ENCODE data around the gene CCDC85C. TPM values are rescaled to one million over a fixed set of nuclear protein-coding genes. Genes with fewer than 3 reads are reported as not detected.
A peak's percentile ranks its signal among the peaks of the same experiment; 100 is the strongest.

Gene CCDC85C
- total and polyA plus RNA-seq, 10 of the 15 experiments (the other 5 are each of a cell fraction or from before 2014, with no cell fraction given) = 0.03 to 3.6 (median 1.1) TPM

- no peak for ATAC-seq
- Histone ChIP-seq H4K20me1 (ENCODE audit: control insufficient read depth, insufficient read depth) (no peaks in the 10 kb centered on the region), H3K9me3 (replicated peaks; ENCODE audit: control insufficient read depth, insufficient read depth, low read length) (no peaks in the 10 kb centered on the region), H3K27ac (ENCODE audit: control insufficient read depth, insufficient read depth) (no peak overlapping the region), H3K4me2 (ENCODE audit: control insufficient read depth, insufficient read depth) (no peak overlapping the region; the same call in 1 of the 2 replicates), H3K27me3 (replicated peaks in 1 of 2; ENCODE audit: control insufficient read depth in 2 of 2, insufficient read depth in 2 of 2, low read length in 1 of 2) (no peaks in the 10 kb centered on the region), H3K36me3 (ENCODE audit: control insufficient read depth in 2 of 2, insufficient read depth in 2 of 2, low read length in 1 of 2) (no peaks in the 10 kb centered on the region), H3K79me2 (ENCODE audit: control insufficient read depth, insufficient read depth, low read length) (no peaks in the 10 kb centered on the region), H3K4me3 (no peak overlapping the region), H3K9ac (ENCODE audit: control insufficient read depth, insufficient read depth, low read length) (no peak overlapping the region), H2AFZ (ENCODE audit: control insufficient read depth, low read depth, low read length) (no peak overlapping the region), H3K4me1 (ENCODE audit: control insufficient read depth, insufficient read depth, low read length) (peaks cover 5% of the 10 kb centered on the region; the same call in 1 of the 2 replicates)
- 57% methylated on average over 7 of the region's 7 CpGs for WGBS (ENCODE audit: insufficient coverage, insufficient replicate concordance, low lambda C conversion rate, missing lambda C conversion rate)
- FAIRE-seq = no peak
- CTCF ChIA-PET = interaction anchor here (0.6 to 1.7 kb wide), 4 partner anchors 8 to 443 kb away, joined by 3 to 5 read pairs (median 4); partner anchors contain the start of gene CCDC85C
- TF ChIP-seq, protein P1, sequence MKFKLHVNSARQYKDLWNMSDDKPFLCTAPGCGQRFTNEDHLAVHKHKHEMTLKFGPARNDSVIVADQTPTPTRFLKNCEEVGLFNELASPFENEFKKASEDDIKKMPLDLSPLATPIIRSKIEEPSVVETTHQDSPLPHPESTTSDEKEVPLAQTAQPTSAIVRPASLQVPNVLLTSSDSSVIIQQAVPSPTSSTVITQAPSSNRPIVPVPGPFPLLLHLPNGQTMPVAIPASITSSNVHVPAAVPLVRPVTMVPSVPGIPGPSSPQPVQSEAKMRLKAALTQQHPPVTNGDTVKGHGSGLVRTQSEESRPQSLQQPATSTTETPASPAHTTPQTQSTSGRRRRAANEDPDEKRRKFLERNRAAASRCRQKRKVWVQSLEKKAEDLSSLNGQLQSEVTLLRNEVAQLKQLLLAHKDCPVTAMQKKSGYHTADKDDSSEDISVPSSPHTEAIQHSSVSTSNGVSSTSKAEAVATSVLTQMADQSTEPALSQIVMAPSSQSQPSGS (IDR thresholded peaks at IDR 0.05; ENCODE audit: low read length) = no peak
- intact Hi-C loops (cut with micrococcal nuclease; ENCODE audit: unreplicated experiment) (no loop called here), in situ Hi-C loops (cut with MboI) (no loop called here)
- BruUV-seq (replicated peaks) = no TSS peak
- POLR2A ChIA-PET = interaction anchor here (1.7 kb wide), 1 partner anchor 10 kb away, joined by 10 read pairs; no protein-coding TSS in a partner anchor
- SMC1A ChIA-PET (ENCODE audit: uncharacterized antibody, unreplicated experiment) = interaction anchor here (2.0 kb wide), 1 partner anchor 9 kb away, joined by 6 read pairs; the partner anchor contains the start of gene CCDC85C
- RAD21 ChIA-PET (ENCODE audit: unreplicated experiment) = interaction anchor here (0.6 to 1.0 kb wide), 3 partner anchors 8 to 70 kb away, joined by 3 to 6 read pairs (median 5); partner anchors contain the start of gene CCDC85C
- no peak for DNase-seq (ENCODE audit: low read depth, low spot score)
These were observed 8.5 kb downstream of the CCDC85C start for GRCh38 chr14:99595524-99595923.

DNA sequence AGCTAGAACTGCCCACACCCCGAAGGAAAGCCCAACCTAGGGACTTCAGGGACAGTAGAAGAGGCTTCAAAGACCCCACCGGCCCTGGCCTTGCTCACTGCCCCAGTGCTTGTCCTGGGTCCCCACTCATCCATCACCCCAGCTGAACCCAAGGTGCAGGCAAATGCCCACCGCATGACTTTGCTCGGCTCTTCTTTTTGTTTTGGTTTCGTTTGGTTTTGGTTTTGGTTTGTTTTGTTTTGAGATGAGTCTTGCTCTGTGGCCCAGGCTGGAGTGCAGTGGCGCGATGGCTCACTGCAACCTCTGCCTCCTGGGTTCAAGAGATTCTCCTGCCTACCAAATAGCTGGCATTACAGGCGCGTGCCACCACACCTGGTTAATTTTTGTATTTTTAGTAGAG, 9.0 kb downstream of the CCDC85C start:
- H3K4me2 ChIP-seq (ENCODE audit: control insufficient read depth, insufficient read depth) = peak overlapping the region; percentile 40; the same call in 1 of the 2 replicates
- peaks cover 5% of the 10 kb centered on the region; the same call in 1 of the 2 replicates for H3K4me1 ChIP-seq (ENCODE audit: control insufficient read depth, insufficient read depth, low read length)
- ChIA-PET SMC1A (ENCODE audit: uncharacterized antibody, unreplicated experiment) (interaction anchor here (0.9 to 2.0 kb wide), 2 partner anchors 10 to 49 kb away, joined by 3 to 6 read pairs; partner anchors contain the start of gene CCDC85C), RAD21 (ENCODE audit: unreplicated experiment) (interaction anchor here (0.6 to 1.1 kb wide), 4 partner anchors 9 to 114 kb away, joined by 3 to 6 read pairs (median 4); partner anchors contain the start of genes CCDC85C, CCNK and SETD3), POLR2A (interaction anchor here (1.7 to 1.8 kb wide), 2 partner anchors 8 to 10 kb away, joined by 6 to 10 read pairs; no protein-coding TSS in a partner anchor), CTCF (interaction anchor here (0.8 to 1.7 kb wide), 3 partner anchors 9 to 31 kb away, joined by 3 to 5 read pairs (median 4); partner anchors contain the start of gene CCDC85C)
- FAIRE-seq (peak; percentile 73), DNase-seq (ENCODE audit: low read depth, low spot score) (peak; percentile 49), ATAC-seq (peak; percentile 95)
- BruUV-seq (replicated peaks) = no TSS peak
- 4% methylated on average over 9 of the region's 9 CpGs for WGBS (ENCODE audit: insufficient coverage, insufficient replicate concordance, low lambda C conversion rate, missing lambda C conversion rate)
- H3K27me3 ChIP-seq (replicated peaks in 1 of 2; ENCODE audit: control insufficient read depth in 2 of 2, insufficient read depth in 2 of 2, low read length in 1 of 2) = no peaks in the 10 kb centered on the region
- no peaks in the 10 kb centered on the region for H3K36me3 ChIP-seq (ENCODE audit: control insufficient read depth in 2 of 2, insufficient read depth in 2 of 2, low read length in 1 of 2)
- H3K27ac ChIP-seq (ENCODE audit: control insufficient read depth, insufficient read depth) = peak overlapping the region; percentile 24; the same call in 1 of the 2 replicates
- intact Hi-C loops (cut with micrococcal nuclease; ENCODE audit: unreplicated experiment) (no loop called here), in situ Hi-C loops (cut with MboI) (no loop called here)
- no peaks in the 10 kb centered on the region for H4K20me1 ChIP-seq (ENCODE audit: control insufficient read depth, insufficient read depth)
- no peaks in the 10 kb centered on the region for H3K9me3 ChIP-seq (replicated peaks; ENCODE audit: control insufficient read depth, insufficient read depth, low read length)
- no peak overlapping the region for H3K9ac ChIP-seq (ENCODE audit: control insufficient read depth, insufficient read depth, low read length)
- no peaks in the 10 kb centered on the region for H3K79me2 ChIP-seq (ENCODE audit: control insufficient read depth, insufficient read depth, low read length)
- H3K4me3 ChIP-seq = peak overlapping the region; percentile 23; the same call in 1 of the 2 replicates
- peak overlapping the region; percentile 47 for H2AFZ ChIP-seq (ENCODE audit: control insufficient read depth, low read depth, low read length)
- TF ChIP-seq ESRRA (IDR thresholded peaks at IDR 0.05; ENCODE audit: low read length) (no peak), BHLHE40 (IDR thresholded peaks at IDR 0.05; ENCODE audit: borderline replicate concordance in 1 of 2, low read depth in 2 of 2, low read length in 1 of 2) (peak in 1 of 2 experiments; percentile 64; a peak in 1 of 4 replicates), BCL11A (IDR thresholded peaks at IDR 0.05; ENCODE audit: low read depth, low read length) (no peak), ZNF217 (IDR thresholded peaks at IDR 0.05) (no peak), CEBPB (IDR thresholded peaks at IDR 0.05; ENCODE audit: borderline replicate concordance in 1 of 2, low read depth in 2 of 2, low read length in 2 of 2) (no peak), E2F8 (IDR thresholded peaks at IDR 0.05; ENCODE audit: low read depth, partially characterized antibody) (no peak), USF2 (IDR thresholded peaks at IDR 0.05; ENCODE audit: borderline replicate concordance, low read depth, low read length) (no peak)

Data from GM12878 (cell line).